Fibroblast of skin of right quadriceps (primary cell): ENCODE measurements around the gene ACTN1.

ENCODE experiments used
- DNase-seq: peaks from one replicate; pipeline ENCODE4 v3.0.0-alpha.2; 2013

ACTN1 gene

GRCh38 chr14:68908201-68908600 lies 70.9 kb downstream of the ACTN1 start:
- DNase-seq = no peak

DNA sequence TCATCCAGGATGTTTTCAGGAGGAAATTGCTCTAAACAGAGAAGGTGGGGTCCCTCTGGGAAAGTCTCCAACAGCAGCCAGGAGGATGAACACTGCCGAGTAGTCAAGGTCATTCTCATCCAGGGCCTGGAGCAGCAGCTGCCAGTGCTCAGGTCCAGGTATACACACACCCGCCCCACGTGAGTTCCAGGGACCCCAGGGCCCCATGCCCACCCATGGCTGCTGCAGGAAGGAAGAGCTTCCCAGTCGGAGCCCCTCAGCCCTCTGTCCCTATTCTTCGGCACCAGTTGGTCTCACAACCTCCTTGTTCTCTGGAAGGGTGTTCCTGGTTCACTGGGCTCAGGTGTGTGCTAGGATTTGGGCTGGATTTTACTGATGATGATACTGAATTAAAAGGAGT lies 72.7 kb downstream of the ACTN1 start:
- DNase-seq = no peak

- no peak for DNase-seq
Observed at GRCh38 chr14:68905107-68905895, 73.8 kb downstream of the ACTN1 start.

GRCh38 chr14:68902357-68902756 lies 76.7 kb downstream of the ACTN1 start:
- no peak for DNase-seq

DNA sequence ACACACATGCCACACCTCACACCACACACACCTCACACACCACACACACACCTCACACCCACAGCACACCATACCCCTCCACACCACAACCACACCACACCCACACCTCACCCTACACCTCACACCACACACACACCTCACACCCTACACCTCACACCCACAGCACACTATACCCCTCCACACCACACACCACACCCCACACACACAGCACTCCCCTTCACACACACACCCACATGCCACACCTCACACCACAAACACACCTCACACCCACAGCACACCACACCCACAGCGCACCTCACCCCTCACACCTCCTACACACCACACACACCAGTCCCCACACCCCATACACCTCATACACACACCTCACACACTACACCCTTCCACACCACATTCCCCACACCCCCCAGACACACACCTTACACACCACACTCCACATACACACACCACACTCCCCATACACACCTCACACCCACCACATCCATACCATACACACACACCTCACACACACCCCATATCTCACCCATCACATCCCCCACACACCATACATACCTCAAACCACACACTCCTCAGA lies 80.0 kb downstream of the ACTN1 start:
- no peak for DNase-seq

- no peak for DNase-seq
Observed at GRCh38 chr14:68898248-68899032, 80.7 kb downstream of the ACTN1 start.

- no peak for DNase-seq
Observed at GRCh38 chr14:68897559-68898155, 81.4 kb downstream of the ACTN1 start.

- DNase-seq = no peak
Observed at GRCh38 chr14:68896132-68896531, 83.0 kb downstream of the ACTN1 start.

GRCh38 chr14:68894802-68895703 lies 84.0 kb downstream of the ACTN1 start:
- no peak for DNase-seq

GRCh38 chr14:68894123-68894522 lies 85.0 kb downstream of the ACTN1 start:
- DNase-seq = no peak

DNA sequence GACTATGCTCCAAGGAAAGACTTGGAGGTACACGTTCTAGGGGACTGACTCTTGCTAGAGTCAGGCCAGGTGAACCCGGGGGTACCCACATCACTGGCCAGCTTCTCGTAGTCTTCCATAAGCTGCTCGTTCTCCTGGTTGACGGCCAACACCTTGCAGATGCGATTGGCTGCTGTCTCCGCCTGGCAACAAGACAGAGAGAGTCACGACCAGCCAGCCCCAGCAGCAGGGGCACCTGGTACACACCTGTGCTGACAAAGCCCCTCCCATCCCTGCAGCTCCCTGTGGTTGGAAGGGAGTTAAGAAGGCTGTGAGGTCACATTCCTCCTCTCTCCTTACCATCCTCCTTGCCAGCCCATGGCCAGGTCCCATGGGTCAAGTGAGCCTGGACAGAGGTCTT lies 85.5 kb downstream of the ACTN1 start:
- no peak for DNase-seq

DNA sequence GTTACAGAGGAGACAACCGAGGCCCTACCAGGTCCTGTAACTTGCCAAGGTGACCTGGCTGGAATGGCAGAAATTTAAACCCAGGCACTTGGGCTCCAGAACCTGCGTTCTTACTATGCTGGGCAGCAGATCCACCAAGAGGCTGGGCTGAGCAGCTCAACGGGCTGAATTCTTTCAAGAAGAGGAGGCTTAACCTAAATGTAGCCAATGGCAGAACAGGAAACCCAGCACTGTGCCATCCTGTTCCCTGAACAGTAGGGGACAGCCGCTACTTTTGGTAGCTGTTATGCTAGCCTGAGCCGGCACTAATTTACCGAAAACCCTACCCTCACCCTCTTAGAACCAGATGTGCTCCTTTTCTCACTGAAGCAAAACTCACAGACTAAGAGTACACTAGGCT lies 86.1 kb downstream of the ACTN1 start:
- no peak for DNase-seq

DNA sequence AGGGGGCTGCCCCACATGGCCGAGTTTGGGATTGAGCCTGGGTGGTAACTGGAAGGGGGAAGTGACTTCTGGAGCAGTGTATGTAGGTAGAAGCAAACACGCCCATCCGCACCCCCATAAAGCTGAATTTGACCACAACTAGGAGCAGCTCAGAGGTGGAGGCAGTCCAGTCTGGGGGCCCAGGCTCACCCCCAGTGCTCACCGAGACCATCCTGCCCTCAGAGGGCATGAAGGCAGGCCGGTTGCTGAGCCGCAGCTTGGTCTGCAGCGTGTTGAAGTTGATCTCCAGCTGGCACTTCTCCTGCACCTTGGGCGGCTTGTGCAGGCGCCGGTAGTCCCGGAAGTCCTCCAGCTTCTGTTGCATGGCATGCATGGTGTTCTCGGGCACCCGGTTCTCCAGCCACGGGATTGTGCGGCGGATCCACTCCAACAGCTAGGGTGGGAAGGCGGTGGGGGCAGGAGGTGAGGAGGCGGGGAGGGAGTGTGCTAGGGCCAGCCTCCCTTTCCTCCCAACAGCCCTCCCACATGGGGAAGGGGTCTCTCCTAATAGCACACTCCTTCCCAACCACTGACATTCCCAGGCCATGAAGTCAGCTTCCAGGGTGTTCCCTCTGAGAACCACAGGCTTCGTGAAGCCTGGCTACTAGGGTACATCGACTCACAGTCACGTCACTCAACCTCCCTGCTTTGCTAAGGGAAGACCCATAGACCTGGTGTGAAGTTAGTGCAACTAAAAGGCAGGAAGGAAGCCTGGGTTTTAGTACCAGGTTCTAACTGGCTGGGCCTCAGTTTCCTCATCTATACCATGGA lies 87.0 kb downstream of the ACTN1 start:
- DNase-seq = peak; percentile 62

GRCh38 chr14:68890173-68890931 lies 88.8 kb downstream of the ACTN1 start:
- DNase-seq = no peak

GRCh38 chr14:68888883-68889282 lies 90.2 kb downstream of the ACTN1 start:
- DNase-seq = no peak

DNA sequence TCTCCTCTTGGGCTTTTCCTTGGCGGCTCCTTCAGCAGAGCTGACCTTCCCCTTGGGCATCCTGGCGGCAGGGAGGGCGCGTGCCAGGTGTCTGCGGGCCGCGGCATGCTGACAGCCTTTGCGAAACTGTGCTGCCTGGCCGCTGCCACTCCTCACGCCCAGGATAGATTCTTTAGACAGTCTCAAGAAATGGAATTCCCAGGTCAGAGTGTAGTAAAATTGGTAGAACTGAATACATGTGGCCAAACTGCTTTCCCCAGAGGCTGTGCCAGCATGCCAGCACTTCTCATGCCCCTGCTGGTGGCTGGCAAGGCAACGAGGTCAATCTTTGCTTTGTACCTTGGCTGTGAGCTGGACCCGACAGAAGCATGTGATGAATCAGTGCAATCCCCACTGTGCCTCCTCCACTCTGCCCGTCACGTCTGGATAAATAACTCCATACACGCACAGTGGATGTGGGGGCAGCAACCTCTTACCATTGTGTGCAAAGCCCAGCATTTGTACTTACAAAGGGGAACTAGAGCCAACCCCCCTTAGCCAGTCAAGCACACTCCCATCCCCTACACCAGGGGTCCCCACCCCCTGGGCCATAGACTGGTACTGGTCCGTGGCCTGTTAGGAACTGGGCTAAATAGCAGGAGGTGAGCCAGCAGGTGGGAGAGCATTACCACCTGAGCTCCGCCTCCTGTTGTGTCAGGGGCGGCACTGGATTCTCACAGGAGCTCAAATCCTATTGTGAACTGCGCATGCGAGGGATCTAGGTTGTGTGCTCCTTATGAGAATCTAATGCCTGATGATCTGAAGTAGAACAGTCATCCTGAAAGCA lies 90.9 kb downstream of the ACTN1 start:
- no peak for DNase-seq

DNA sequence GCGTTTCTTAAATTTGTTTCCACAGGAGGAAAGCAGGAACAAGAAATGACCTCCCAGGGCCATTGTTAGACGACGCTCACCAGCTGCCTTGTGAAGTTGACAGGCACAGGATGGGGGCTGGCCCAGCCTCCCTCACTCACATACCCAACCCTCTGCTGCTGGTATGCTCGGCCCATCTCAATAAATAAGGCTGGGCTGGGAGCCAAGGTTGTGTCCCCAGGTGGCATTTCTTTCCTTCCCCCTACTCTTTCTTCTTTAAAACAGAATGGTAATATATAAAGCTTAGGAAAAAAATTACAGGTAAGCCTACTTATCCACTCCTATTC lies 93.0 kb downstream of the ACTN1 start:
- no peak for DNase-seq

DNA sequence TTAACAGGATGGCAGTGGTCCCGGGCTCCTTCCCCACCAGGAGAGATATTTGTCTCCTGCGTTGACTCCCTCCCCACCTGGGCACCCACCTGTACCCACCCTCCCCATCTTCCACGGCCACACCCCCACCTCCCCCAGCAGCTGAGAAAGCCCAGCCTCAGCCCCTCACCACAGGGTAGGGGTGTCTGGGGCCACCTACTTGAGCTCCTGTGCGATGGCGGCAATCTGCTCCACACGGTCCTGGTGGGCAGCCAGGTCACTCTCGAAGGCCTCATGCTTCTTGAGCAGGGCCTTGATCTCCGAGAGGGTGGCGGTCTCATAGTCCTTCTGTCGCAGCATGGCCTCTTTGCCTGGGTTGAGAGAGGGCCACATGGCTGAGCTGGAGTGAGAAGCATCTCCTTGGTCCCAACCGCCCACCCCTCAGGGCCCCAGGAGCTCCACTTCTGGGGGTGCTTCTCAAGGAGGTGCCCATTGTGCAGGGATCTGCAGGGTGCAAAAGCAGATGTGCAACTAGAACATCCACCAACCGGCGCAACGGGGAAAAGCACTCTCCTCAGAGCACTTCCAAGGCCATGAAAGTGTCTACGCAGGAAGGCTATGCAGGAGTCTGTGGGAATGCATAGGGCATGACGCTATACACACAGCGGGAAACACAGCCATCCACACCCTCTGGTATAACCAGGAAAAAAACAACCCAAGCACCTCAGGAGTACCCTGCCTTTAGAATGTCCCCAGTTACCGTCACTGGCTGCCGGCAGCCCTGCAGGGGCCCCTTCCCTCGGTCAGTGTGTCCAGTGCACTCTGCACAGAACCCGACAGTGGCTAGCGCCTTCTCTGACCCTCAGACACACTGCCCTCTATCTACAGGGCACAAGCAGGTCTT lies 93.6 kb downstream of the ACTN1 start:
- no peak for DNase-seq
